K562 (cell line): ENCODE data around the gene CPT1C. TPM values are rescaled to one million over a fixed set of nuclear protein-coding genes. Genes with fewer than 3 reads are reported as not detected.

Experiments
- ATF4 ChIP-seq: fragments of 450-650 bp; formaldehyde crosslinking; IDR thresholded peaks from 2 replicates; pipeline ENCODE4 v1.4.0; 2022; ENCODE audit warnings: mild to moderate bottlenecking, moderate library complexity
- BCOR ChIP-seq: fragments of 450-650 bp; IDR thresholded peaks from 2 replicates; pipeline ENCODE4 v1.6.1; 2016
- CREBBP ChIP-seq: IDR thresholded peaks from one replicate; pipeline ENCODE4 v1.6.1; 2012; ENCODE audit warnings: low read depth, mild to moderate bottlenecking, control low read depth, inconsistent platforms, low read length
- KAT7 ChIP-seq: sonication (generic); formaldehyde crosslinking; IDR thresholded peaks from 2 replicates; pipeline ENCODE4 v1.8.0; 2022; ENCODE audit warnings: missing genetic modification reagents, mild to moderate bottlenecking, borderline replicate concordance
- KDM5B ChIP-seq: fragments of 200-600 bp; sonication (generic); IDR thresholded peaks from 2 replicates; pipeline ENCODE4 v1.6.1; 2012; ENCODE audit warnings: low read depth, mild to moderate bottlenecking, moderate library complexity, low read length, control low read depth, inconsistent platforms; ENCODE audit not compliant: insufficient replicate concordance
- MXI1 ChIP-seq: IDR thresholded peaks from 2 replicates; pipeline ENCODE4 v1.6.1; 2011; ENCODE audit warnings: low read depth, mild to moderate bottlenecking, improper control_type of control experiment, low read length
- NR2F6 ChIP-seq: fragments of 450-650 bp; formaldehyde crosslinking; IDR thresholded peaks from 2 replicates; pipeline ENCODE4 v1.4.0; 2020; ENCODE audit warnings: mild to moderate bottlenecking
- PCBP2 ChIP-seq: fragments of 200-400 bp; formaldehyde crosslinking; IDR thresholded peaks from 2 replicates; pipeline ENCODE4 v1.6.1; 2018; ENCODE audit warnings: low read length, low read depth, mild to moderate bottlenecking, moderate library complexity; ENCODE audit not compliant: poor library complexity, severe bottlenecking
- RBFOX2 ChIP-seq: fragments of 200-400 bp; formaldehyde crosslinking; IDR thresholded peaks from 2 replicates; pipeline ENCODE4 v1.6.1; 2017; ENCODE audit warnings: low read depth, mild to moderate bottlenecking, low read length, moderate library complexity
- RBM39 ChIP-seq: fragments of 200-400 bp; formaldehyde crosslinking; optimal IDR thresholded peaks from 2 replicates; pipeline ENCODE3; 2018; ENCODE audit warnings: low read depth, low read length
- SETDB1 ChIP-seq: IDR thresholded peaks from one replicate; pipeline ENCODE4 v1.6.1; 2012; ENCODE audit warnings: low read length, control low read depth, inconsistent platforms
- STAT6 ChIP-seq: sonication (generic); formaldehyde crosslinking; IDR thresholded peaks from 2 replicates; pipeline ENCODE4 v1.8.1; 2023; ENCODE audit warnings: mild to moderate bottlenecking, missing genetic modification reagents
- TCF3 ChIP-seq: sonication (generic); formaldehyde crosslinking; IDR thresholded peaks from 2 replicates; pipeline ENCODE4 v1.4.0; 2020; ENCODE audit warnings: mild to moderate bottlenecking, missing genetic modification reagents
- TCF7L2 ChIP-seq: fragments of 150-350 bp; IDR thresholded peaks from 2 replicates; pipeline ENCODE4 v1.6.1; 2016; ENCODE audit warnings: low read depth, mild to moderate bottlenecking, low read length, moderate library complexity
- TCFL5 ChIP-seq: fragments of 250-450 bp; sonication (Bioruptor Pico); conservative IDR thresholded peaks from 2 replicates; pipeline ENCODE4 v1.6.1; 2021; ENCODE audit warnings: mild to moderate bottlenecking, moderate library complexity, matching md5 sums
- USF1 ChIP-seq: sonication (generic); formaldehyde crosslinking; IDR thresholded peaks from 2 replicates; pipeline ENCODE4 v1.9.0; 2022; ENCODE audit warnings: mild to moderate bottlenecking, missing genetic modification reagents
- ZFP1 ChIP-seq: fragments of 450-650 bp; formaldehyde crosslinking; IDR thresholded peaks from 2 replicates; pipeline ENCODE4 v1.4.0; 2020; ENCODE audit warnings: mild to moderate bottlenecking, mixed read lengths
- ZFX ChIP-seq: sonication (generic); formaldehyde crosslinking; IDR thresholded peaks from 2 replicates; pipeline ENCODE4 v1.8.0; 2022; ENCODE audit warnings: mild to moderate bottlenecking, missing genetic modification reagents, moderate library complexity
- ZNF449 ChIP-seq: fragments of 250-450 bp; sonication (Bioruptor Pico); IDR thresholded peaks from 2 replicates; pipeline ENCODE4 v1.8.0; 2022; ENCODE audit warnings: moderate library complexity, mild to moderate bottlenecking, inconsistent platforms
- ZNF511 ChIP-seq: sonication (generic); formaldehyde crosslinking; IDR thresholded peaks from 2 replicates; pipeline ENCODE4 v1.8.0; 2022; ENCODE audit warnings: mild to moderate bottlenecking, missing genetic modification reagents
- polyA plus RNA-seq, 8 experiments: library from polyadenylated mRNA; depleted of rRNA in 4 of 8; stranded (reverse) in 5 of 8; unstranded in 3 of 8; fragments of >200 nt; fragmentation: Nextera tagmentation in 2 of 8; fragmentation: Illumina TruSeq in 1 of 8; extraction: Ambion mirVana in 2 of 8; extraction: Trizol in 1 of 8; gene quantifications; 2 replicates each; pipeline versions ENCODE4 v1.2.1 to v1.2.3, GENCODE V29; 2011 to 2014; ENCODE audit warnings: inconsistent platforms in 1 of 8, missing spikeins in 1 of 8
- total RNA-seq, 7 experiments: library from RNA; depleted of rRNA in 6 of 7; stranded (reverse); fragments of >200 nt in 6 of 7; fragmentation: Illumina TruSeq in 2 of 7; extraction: Trizol in 2 of 7; gene quantifications; 2 replicates each; pipeline versions ENCODE4 v1.2.1 to v1.2.3, GENCODE V29; 2011 to 2021; ENCODE audit warnings: low replicate concordance in 1 of 7

The CPT1C gene
- total and polyA plus RNA-seq, 9 of the 15 experiments (the other 6 are each of a cell fraction or from before 2014, with no cell fraction given), result 1.9 to 12.3 (median 3.0) TPM

- TF ChIP-seq KDM5B (no peak), ATF4 (CRISPR knock-in tag) (peak; percentile 48; the same call in 1 of the 2 replicates), MXI1 (no peak), ZFX (CRISPR knock-in tag) (no peak), USF1 (CRISPR knock-in tag) (no peak), ZNF449 (CRISPR knock-in tag) (no peak), RBM39 (no peak), ZFP1 (CRISPR knock-in tag) (no peak), TCF7L2 (no peak), SETDB1 (no peak), NR2F6 (CRISPR knock-in tag) (no peak), CREBBP (no peak), RBFOX2 (peak; percentile 70), TCF3 (CRISPR knock-in tag) (peak; percentile 6; the same call in 1 of the 2 replicates), BCOR (peak; percentile 70; the same call in 1 of the 2 replicates), STAT6 (no peak), TCFL5 (no peak), ZNF511 (CRISPR knock-in tag) (no peak), PCBP2 (no peak), KAT7 (no peak)
These were observed 18.6 kb upstream of the CPT1C start (continued) for GRCh38 chr19:49672131-49672919.
